PC-3 (cell line): ENCODE results near the gene DCAF15. TPM values are rescaled to one million over a fixed set of nuclear protein-coding genes. Genes with fewer than 3 reads are reported as not detected.
"Not testable (repeated sequence)": the region's sequence is repeated elsewhere in the genome, so short reads cannot be mapped to it uniquely, and the experiment has no call there.

Experiments
- ATAC-seq: fragments of 200-7000 bp; cut with Tn5 transposase; 2 replicates; pipeline ENCODE4 v1.9.1; 2020; ENCODE audit warnings: mild to moderate bottlenecking, moderate library complexity
- BruUV-seq: library from RNA; stranded (reverse); fragments of 400-500 nt; replicated peaks from 2 replicates; lab custom pipeline; 2021; lab: Mats Ljungman, UMichigan
- CTCF ChIA-PET: fragments of 300-600 bp; sonication (Branson Sonifier 250); formaldehyde crosslinking; loops from one replicate; lab custom pipeline; 2022; ENCODE audit warnings: antibody characterized with exemption; lab: Charles Lee
- POLR2A ChIA-PET: fragments of 300-600 bp; sonication (Branson Sonifier 250); formaldehyde crosslinking; loops from one replicate; lab custom pipeline; 2022; ENCODE audit warnings: antibody characterized with exemption; ENCODE audit not compliant: unreplicated experiment; lab: Charles Lee
- DNase-seq: peaks from one replicate; pipeline ENCODE4 v3.0.0-alpha.2; 2015
- H2AFZ ChIP-seq: fragments of 300-600 bp; sonication (generic); 2 replicates; pipeline ENCODE4 v1.6.0; 2016; ENCODE audit warnings: antibody characterized with exemption, low read length
- H3F3A ChIP-seq: fragments of 300-600 bp; sonication (generic); one replicate; pipeline ENCODE4 v1.6.0; 2017; ENCODE audit warnings: antibody characterized with exemption, low read length, control low read depth, mild to moderate bottlenecking; ENCODE audit not compliant: unreplicated experiment
- H3K27ac ChIP-seq: fragments of 300-600 bp; sonication (generic); 2 replicates; pipeline ENCODE4 v1.5.1; 2016; ENCODE audit warnings: mild to moderate bottlenecking, low read length
- H3K27me3 ChIP-seq: fragments of 300-600 bp; sonication (generic); 2 replicates; pipeline ENCODE4 v1.6.1; 2016; ENCODE audit warnings: low read length, mixed read lengths
- H3K36me3 ChIP-seq: fragments of 300-600 bp; sonication (generic); 2 replicates; pipeline ENCODE4 v1.6.1; 2016; ENCODE audit warnings: low read depth, mixed run types, low read length, mixed read lengths
- H3K4me1 ChIP-seq: fragments of 300-600 bp; sonication (generic); 2 replicates; pipeline ENCODE4 v1.5.1; 2016; ENCODE audit warnings: low read length; ENCODE audit not compliant: insufficient read depth
- H3K4me2 ChIP-seq: fragments of 300-600 bp; sonication (generic); 2 replicates; pipeline ENCODE4 v1.6.0; 2016; ENCODE audit warnings: low read length
- H3K4me3 ChIP-seq: fragments of 300-600 bp; sonication (generic); 2 replicates; pipeline ENCODE4 v1.5.1; 2016; ENCODE audit warnings: mild to moderate bottlenecking, low read length, mixed read lengths
- H3K79me2 ChIP-seq: fragments of 300-600 bp; sonication (generic); 2 replicates; pipeline ENCODE4 v1.6.1; 2017; ENCODE audit warnings: low read length, mixed read lengths
- H3K9ac ChIP-seq: fragments of 300-600 bp; sonication (generic); 2 replicates; pipeline ENCODE4 v1.6.0; 2016; ENCODE audit warnings: mild to moderate bottlenecking, low read length
- H3K9me2 ChIP-seq: fragments of 300-600 bp; sonication (generic); replicated peaks from 2 replicates; pipeline ENCODE4 v1.6.1; 2016; ENCODE audit warnings: mixed run types, low read length, mixed read lengths
- H3K9me3 ChIP-seq: fragments of 300-600 bp; sonication (generic); 2 replicates; pipeline ENCODE4 v1.6.1; 2016; ENCODE audit warnings: low read length, mixed read lengths
- H4K20me1 ChIP-seq: fragments of 300-600 bp; sonication (generic); 2 replicates; pipeline ENCODE4 v1.6.1; 2016; ENCODE audit warnings: low read length, mixed read lengths
- EZH2 ChIP-seq: fragments of 300-600 bp; sonication (generic); IDR thresholded peaks from one replicate; pipeline ENCODE4 v1.6.1; 2017; ENCODE audit warnings: antibody characterized with exemption, mild to moderate bottlenecking, low read length; ENCODE audit not compliant: unreplicated experiment
- EZH2phosphoT487 ChIP-seq: fragments of 300-600 bp; sonication (generic); IDR thresholded peaks from 2 replicates; pipeline ENCODE4 v1.6.1; 2018; ENCODE audit warnings: mild to moderate bottlenecking, antibody characterized with exemption, low read length, borderline replicate concordance
- intact Hi-C: fragments of 100-400 bp; cut with micrococcal nuclease; formaldehyde crosslinking; loops from 2 replicates; pipeline ENCODE4 v1.9.0; 2023
- total RNA-seq: library from RNA; depleted of rRNA; stranded (reverse); fragments of >200 nt; gene quantifications from 2 replicates; pipeline ENCODE4 v1.2.3, GENCODE V29; 2014
- TF ChIP-seq, protein P1 (sequence below): fragments of 300-600 bp; sonication (generic); conservative IDR thresholded peaks from 2 replicates; pipeline ENCODE4 v1.5.1; 2017; ENCODE audit warnings: antibody characterized with exemption, low read depth, mild to moderate bottlenecking, low read length

Gene DCAF15
- total RNA-seq, 1 experiment from 2014 or later, result 50.8 TPM

GRCh38 chr19:13972368-13973155 lies 20.3 kb downstream of the DCAF15 start:
- no peaks in the 10 kb centered on the region for H3K9me2 ChIP-seq
- BruUV-seq, result no TSS peak
- intact Hi-C loops, result no loop called here
- H3K79me2 ChIP-seq, result no peaks in the 10 kb centered on the region
- no peaks in the 10 kb centered on the region for H3K9me3 ChIP-seq
- no peak overlapping the region for H2AFZ ChIP-seq
- H3K4me1 ChIP-seq, result no peaks in the 10 kb centered on the region
- TF ChIP-seq EZH2, result no peak
- ChIA-PET POLR2A (no interaction called here), CTCF (no interaction called here)
- H4K20me1 ChIP-seq, result no peaks in the 10 kb centered on the region
- ATAC-seq (no peak), DNase-seq (no peak)
- H3K36me3 ChIP-seq, result peaks cover 13% of the 10 kb centered on the region
- no peak overlapping the region for H3K27ac ChIP-seq
- no peak overlapping the region for H3K9ac ChIP-seq
- no peaks in the 10 kb centered on the region for H3K27me3 ChIP-seq
- H3F3A ChIP-seq, result no peaks in the 10 kb centered on the region
- H3K4me3 ChIP-seq, result no peak overlapping the region
- H3K4me2 ChIP-seq, result no peak overlapping the region

- ATAC-seq, H3K4me2 ChIP-seq, BruUV-seq, H3K4me1 ChIP-seq, H3K9ac ChIP-seq, CTCF ChIA-PET, POLR2A ChIA-PET, H3K27me3 ChIP-seq, H3K36me3 ChIP-seq, H4K20me1 ChIP-seq, H3K79me2 ChIP-seq, intact Hi-C loops, H3K9me3 ChIP-seq, H3K9me2 ChIP-seq, H3K27ac ChIP-seq, H3F3A ChIP-seq, H2AFZ ChIP-seq, H3K4me3 ChIP-seq, DNase-seq: not testable (repeated sequence)
These were observed 21.2 kb downstream of the DCAF15 start for GRCh38 chr19:13973479-13973878.

DNA sequence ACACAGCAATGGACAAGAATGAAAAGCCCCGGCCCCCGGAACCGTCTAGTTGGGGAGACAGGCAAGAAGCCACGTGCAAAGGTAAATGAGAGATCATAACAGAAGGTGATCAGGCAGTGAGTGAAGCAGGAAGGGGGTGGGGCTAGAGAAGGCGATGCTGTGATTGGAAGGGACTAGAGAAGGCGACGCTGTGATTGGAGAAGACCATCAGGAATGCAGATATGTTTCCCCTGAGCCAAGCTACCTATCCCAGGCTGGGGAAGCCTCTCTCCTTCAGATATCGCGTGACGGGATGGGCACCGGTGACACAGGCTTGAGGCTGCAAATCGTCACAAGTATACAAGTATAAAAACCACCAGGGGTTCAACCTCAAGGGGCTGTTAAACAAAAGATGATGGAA lies 21.8 kb downstream of the DCAF15 start:
- Histone ChIP-seq H3K27ac (no peak overlapping the region), H3K79me2 (no peaks in the 10 kb centered on the region), H3K9me3 (no peaks in the 10 kb centered on the region), H2AFZ (no peak overlapping the region), H3K9me2 (no peaks in the 10 kb centered on the region), H3K4me3 (no peak overlapping the region), H3K4me2 (no peak overlapping the region), H4K20me1 (no peaks in the 10 kb centered on the region), H3K4me1 (no peaks in the 10 kb centered on the region), H3K9ac (no peak overlapping the region), H3K27me3 (no peaks in the 10 kb centered on the region), H3F3A (no peaks in the 10 kb centered on the region), H3K36me3 (peaks cover 7% of the 10 kb centered on the region; the same call in 1 of the 2 replicates)
- BruUV-seq, result no TSS peak
- DNase-seq (peak; percentile 27), ATAC-seq (peak; percentile 66)
- intact Hi-C loops, result no loop called here
- TF ChIP-seq, protein P1, sequence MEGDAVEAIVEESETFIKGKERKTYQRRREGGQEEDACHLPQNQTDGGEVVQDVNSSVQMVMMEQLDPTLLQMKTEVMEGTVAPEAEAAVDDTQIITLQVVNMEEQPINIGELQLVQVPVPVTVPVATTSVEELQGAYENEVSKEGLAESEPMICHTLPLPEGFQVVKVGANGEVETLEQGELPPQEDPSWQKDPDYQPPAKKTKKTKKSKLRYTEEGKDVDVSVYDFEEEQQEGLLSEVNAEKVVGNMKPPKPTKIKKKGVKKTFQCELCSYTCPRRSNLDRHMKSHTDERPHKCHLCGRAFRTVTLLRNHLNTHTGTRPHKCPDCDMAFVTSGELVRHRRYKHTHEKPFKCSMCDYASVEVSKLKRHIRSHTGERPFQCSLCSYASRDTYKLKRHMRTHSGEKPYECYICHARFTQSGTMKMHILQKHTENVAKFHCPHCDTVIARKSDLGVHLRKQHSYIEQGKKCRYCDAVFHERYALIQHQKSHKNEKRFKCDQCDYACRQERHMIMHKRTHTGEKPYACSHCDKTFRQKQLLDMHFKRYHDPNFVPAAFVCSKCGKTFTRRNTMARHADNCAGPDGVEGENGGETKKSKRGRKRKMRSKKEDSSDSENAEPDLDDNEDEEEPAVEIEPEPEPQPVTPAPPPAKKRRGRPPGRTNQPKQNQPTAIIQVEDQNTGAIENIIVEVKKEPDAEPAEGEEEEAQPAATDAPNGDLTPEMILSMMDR, result no peak
- TF ChIP-seq EZH2phosphoT487, result no peak
- TF ChIP-seq EZH2, result no peak
- CTCF ChIA-PET, result no interaction called here
- POLR2A ChIA-PET, result no interaction called here
